ENCODE measurements around the gene IL6.

DNA sequence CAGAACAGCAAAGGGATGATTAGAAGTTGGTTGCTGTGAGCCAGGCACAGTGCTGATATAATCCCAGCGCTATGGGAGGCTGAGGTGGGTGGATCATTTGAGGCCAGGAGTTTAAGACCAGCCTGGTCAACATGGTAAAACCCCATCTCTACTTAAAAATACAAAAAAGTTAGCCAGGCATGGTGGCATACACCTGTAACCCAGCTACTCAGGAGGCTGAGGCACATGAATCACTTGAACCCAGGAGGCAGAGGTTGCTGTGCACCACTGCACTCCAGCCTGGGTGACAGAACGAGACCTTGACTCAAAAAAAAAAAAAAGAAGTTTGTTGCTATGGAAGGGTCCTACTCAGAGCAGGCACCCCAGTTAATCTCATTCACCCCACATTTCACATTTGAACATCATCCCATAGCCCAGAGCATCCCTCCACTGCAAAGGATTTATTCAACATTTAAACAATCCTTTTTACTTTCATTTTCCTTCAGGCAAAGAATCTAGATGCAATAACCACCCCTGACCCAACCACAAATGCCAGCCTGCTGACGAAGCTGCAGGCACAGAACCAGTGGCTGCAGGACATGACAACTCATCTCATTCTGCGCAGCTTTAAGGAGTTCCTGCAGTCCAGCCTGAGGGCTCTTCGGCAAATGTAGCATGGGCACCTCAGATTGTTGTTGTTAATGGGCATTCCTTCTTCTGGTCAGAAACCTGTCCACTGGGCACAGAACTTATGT lies 4.1 kb downstream of the IL6 start:
- TF ChIP-seq, protein P1, sequence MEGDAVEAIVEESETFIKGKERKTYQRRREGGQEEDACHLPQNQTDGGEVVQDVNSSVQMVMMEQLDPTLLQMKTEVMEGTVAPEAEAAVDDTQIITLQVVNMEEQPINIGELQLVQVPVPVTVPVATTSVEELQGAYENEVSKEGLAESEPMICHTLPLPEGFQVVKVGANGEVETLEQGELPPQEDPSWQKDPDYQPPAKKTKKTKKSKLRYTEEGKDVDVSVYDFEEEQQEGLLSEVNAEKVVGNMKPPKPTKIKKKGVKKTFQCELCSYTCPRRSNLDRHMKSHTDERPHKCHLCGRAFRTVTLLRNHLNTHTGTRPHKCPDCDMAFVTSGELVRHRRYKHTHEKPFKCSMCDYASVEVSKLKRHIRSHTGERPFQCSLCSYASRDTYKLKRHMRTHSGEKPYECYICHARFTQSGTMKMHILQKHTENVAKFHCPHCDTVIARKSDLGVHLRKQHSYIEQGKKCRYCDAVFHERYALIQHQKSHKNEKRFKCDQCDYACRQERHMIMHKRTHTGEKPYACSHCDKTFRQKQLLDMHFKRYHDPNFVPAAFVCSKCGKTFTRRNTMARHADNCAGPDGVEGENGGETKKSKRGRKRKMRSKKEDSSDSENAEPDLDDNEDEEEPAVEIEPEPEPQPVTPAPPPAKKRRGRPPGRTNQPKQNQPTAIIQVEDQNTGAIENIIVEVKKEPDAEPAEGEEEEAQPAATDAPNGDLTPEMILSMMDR (IDR thresholded peaks at IDR 0.05; ENCODE audit: insufficient read depth, low read length), result no peak
- TF ChIP-seq, protein P2, sequence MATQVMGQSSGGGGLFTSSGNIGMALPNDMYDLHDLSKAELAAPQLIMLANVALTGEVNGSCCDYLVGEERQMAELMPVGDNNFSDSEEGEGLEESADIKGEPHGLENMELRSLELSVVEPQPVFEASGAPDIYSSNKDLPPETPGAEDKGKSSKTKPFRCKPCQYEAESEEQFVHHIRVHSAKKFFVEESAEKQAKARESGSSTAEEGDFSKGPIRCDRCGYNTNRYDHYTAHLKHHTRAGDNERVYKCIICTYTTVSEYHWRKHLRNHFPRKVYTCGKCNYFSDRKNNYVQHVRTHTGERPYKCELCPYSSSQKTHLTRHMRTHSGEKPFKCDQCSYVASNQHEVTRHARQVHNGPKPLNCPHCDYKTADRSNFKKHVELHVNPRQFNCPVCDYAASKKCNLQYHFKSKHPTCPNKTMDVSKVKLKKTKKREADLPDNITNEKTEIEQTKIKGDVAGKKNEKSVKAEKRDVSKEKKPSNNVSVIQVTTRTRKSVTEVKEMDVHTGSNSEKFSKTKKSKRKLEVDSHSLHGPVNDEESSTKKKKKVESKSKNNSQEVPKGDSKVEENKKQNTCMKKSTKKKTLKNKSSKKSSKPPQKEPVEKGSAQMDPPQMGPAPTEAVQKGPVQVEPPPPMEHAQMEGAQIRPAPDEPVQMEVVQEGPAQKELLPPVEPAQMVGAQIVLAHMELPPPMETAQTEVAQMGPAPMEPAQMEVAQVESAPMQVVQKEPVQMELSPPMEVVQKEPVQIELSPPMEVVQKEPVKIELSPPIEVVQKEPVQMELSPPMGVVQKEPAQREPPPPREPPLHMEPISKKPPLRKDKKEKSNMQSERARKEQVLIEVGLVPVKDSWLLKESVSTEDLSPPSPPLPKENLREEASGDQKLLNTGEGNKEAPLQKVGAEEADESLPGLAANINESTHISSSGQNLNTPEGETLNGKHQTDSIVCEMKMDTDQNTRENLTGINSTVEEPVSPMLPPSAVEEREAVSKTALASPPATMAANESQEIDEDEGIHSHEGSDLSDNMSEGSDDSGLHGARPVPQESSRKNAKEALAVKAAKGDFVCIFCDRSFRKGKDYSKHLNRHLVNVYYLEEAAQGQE (IDR thresholded peaks at IDR 0.05; ENCODE audit: insufficient replicate concordance, low read depth), result no peak
